GM12873 (cell line): ENCODE data around the gene EFHC2.

Experiments used
- TF ChIP-seq, protein P1 (sequence below): IDR thresholded peaks from 2 replicates; pipeline ENCODE4 v1.5.1; 2012; ENCODE audit warnings: low read depth, mild to moderate bottlenecking, moderate library complexity, low read length, control low read depth; ENCODE audit not compliant: insufficient read depth; ENCODE audit errors: missing control alignments

Gene EFHC2

DNA sequence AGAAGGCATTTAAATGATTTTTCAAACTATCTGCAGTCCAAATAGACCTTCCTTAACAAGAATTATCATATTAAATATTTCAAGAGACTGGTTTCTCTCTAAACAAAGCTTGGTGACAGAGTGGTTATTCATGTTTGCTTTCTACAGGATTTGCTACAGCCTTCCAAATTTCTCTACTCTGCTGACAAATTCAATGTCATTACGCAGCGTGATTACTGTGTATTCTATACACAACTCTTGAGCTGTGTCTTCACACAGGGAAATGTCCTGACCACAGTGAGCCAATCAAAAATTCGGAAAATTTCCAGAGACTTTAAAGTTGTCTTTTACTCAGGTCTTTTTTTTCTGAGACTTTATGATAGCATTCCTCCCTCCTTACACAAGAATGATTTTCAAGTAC, 75.6 kb downstream of the EFHC2 start:
- TF ChIP-seq, protein P1, sequence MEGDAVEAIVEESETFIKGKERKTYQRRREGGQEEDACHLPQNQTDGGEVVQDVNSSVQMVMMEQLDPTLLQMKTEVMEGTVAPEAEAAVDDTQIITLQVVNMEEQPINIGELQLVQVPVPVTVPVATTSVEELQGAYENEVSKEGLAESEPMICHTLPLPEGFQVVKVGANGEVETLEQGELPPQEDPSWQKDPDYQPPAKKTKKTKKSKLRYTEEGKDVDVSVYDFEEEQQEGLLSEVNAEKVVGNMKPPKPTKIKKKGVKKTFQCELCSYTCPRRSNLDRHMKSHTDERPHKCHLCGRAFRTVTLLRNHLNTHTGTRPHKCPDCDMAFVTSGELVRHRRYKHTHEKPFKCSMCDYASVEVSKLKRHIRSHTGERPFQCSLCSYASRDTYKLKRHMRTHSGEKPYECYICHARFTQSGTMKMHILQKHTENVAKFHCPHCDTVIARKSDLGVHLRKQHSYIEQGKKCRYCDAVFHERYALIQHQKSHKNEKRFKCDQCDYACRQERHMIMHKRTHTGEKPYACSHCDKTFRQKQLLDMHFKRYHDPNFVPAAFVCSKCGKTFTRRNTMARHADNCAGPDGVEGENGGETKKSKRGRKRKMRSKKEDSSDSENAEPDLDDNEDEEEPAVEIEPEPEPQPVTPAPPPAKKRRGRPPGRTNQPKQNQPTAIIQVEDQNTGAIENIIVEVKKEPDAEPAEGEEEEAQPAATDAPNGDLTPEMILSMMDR, result no peak

DNA sequence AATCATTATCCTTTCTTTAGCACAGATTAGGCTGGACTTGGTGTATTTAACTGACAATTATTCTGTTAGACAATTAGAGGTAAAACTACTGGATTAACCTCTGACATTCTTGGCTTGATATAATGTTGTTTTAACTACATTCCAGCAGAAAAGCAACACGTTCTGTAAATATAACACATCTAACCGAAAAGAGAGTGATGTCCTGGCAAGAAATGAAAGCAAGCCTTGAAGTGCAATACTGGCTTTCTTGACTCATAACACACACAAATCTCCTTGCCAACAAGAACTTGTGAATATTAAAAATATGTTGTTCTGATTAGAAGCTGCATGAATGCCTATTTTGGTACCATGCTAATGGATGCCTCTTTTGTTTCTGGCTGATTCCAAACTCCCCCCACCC, 76.4 kb downstream of the EFHC2 start:
- TF ChIP-seq, protein P1, result no peak

DNA sequence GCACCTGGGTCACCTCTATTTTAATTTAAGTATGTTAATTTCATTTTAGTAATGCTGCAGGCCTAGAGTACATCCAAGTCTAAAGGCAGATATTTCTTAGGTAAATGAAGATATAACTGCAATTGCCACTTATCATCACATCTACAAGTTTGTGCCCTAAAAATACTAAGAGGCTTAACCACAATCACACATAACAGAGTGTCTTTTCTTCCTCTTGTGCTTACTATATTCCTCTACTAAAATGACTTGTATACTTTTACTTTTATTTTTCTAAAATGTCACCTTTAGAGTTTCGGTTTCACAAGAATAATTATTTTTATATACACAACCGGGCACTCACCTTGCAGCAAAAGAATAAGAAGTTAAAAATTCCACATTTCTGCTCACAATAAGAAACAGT, 77.9 kb downstream of the EFHC2 start:
- TF ChIP-seq, protein P1, result no peak

DNA sequence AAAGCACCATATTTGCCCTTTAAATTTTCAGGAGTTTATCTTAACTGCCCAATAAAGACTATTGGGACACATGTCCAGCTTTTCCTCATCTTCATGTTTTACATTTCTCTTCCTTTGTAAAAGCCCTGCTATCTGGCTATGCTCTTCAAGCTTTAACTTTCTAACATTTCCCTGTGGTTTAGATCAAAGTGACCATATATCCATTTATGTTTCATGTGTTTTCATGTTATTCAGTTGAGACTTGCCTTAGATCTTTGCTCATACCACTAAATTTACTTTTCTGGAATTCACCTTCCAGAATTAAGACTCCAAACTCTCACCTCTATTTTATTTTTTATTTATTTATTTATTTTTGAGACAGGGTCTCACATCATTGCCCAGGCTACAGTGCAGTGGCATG, 78.5 kb downstream of the EFHC2 start:
- TF ChIP-seq, protein P1, result no peak

DNA sequence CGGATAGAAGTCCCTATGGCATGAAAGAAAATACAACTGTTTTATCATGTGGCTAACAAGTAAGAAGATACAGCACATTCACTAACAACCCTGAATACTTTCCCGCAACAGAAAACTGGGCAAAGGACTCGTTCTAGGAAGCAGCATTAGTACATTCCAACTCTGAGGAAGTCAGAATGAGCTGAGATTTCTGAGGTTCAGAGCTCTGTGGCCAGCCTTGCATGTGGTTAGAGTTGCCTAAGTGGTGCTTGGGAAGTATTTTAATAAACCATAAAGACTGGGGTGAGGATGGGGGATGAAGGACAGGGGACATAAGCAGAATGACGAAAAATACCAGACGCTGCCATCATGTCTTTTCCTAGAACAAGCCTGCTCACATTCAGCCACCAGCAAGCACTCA, 82.2 kb downstream of the EFHC2 start:
- TF ChIP-seq, protein P1, result no peak

DNA sequence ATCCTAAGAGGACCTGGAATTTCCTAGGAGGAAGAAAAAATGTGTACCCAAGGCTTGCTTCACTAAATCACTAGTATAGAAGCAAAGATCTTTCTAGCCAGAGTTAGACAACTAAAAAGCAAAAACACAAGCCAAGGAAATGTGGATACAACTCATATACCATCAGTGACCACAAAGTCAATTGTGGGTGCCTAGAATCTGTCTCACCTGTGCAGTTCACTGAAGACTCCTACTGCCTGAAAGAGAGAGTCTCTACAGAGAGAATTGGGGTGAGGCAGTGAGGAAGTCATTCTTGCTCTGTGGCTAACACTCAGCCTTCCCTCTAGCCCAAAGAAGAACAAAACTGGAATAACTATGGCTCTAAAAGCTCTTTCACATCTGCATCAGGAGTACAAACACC, 82.9 kb downstream of the EFHC2 start:
- TF ChIP-seq, protein P1, result no peak

DNA sequence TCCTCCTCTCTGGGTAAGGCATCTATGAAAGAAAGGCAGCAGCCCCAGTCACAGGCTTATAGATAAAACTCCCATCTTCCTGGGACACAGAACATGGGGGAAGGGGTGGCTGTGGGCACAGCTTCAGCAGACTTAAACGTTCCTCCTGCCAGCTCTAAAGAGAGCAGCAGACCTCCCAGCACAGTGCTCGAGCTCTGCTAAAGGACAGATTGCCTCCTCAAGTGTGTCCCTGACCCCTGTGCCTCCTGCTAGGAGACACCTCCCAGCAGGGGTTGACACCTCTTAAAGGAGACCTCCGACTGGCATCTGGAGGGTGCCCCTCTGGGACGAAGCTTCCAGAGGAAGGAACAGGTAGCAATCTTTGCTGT, 89.9 kb downstream of the EFHC2 start:
- TF ChIP-seq, protein P1, result no peak
